AG04450 (cell line): ENCODE results near the gene QRICH1. TPM values are rescaled to one million over a fixed set of nuclear protein-coding genes. Genes with fewer than 3 reads are reported as not detected.
"Not testable (repeated sequence)": the region's sequence is repeated elsewhere in the genome, so short reads cannot be mapped to it uniquely, and the experiment has no call there.

Experiments used
- CTCF ChIA-PET: fragments of 300-600, 350-600 bp; formaldehyde crosslinking; extraction: SDS; loops from one replicate; lab custom pipeline; 2022; ENCODE audit warnings: antibody characterized with exemption, inconsistent platforms; lab: Charles Lee
- POLR2A ChIA-PET: fragments of 350-600 bp; formaldehyde crosslinking; extraction: SDS; loops from one replicate; lab custom pipeline; 2021; ENCODE audit warnings: antibody characterized with exemption, inconsistent platforms; lab: Yijun Ruan, JAX
- DNase-seq: peaks from one replicate; pipeline ENCODE4 v3.0.0-alpha.2; 2011; ENCODE audit warnings: low read depth, low spot score
- H3K27ac ChIP-seq: one replicate; pipeline ENCODE4 v1.5.1; 2012; ENCODE audit warnings: low read depth, low read length, control low read depth
- H3K27me3 ChIP-seq: one replicate; pipeline ENCODE4 v1.6.0; 2012; ENCODE audit warnings: low read length; ENCODE audit not compliant: control insufficient read depth, insufficient read depth
- H3K4me3 ChIP-seq: 2 replicates; pipeline ENCODE4 v1.5.1; 2011; ENCODE audit warnings: mild to moderate bottlenecking, low read depth, low read length, control low read depth
- H3K9me3 ChIP-seq: 2 replicates; pipeline ENCODE4 v1.5.1; 2012; ENCODE audit warnings: low read length; ENCODE audit not compliant: control insufficient read depth, insufficient read depth
- polyA plus RNA-seq: library from polyadenylated mRNA; depleted of rRNA; stranded (reverse); fragments of >200 nt; gene quantifications from 2 replicates; pipeline ENCODE4 v1.2.3, GENCODE V29; 2011
- TF ChIP-seq, protein P1 (sequence below): IDR thresholded peaks from 2 replicates; pipeline ENCODE4 v1.5.1; 2011; ENCODE audit warnings: low read depth, low read length, control low read depth, inconsistent platforms

Gene QRICH1
- polyA plus RNA-seq, 1 experiment, result 69.7 TPM

- POLR2A ChIA-PET, result interaction anchor here (0.8 to 2.7 kb wide), 2 partner anchors 7 to 26 kb away, joined by 3 to 13 read pairs; partner anchors contain the start of gene NDUFAF3
Observed at GRCh38 chr3:49013738-49014660, 79.9 kb downstream of the QRICH1 start.

DNA sequence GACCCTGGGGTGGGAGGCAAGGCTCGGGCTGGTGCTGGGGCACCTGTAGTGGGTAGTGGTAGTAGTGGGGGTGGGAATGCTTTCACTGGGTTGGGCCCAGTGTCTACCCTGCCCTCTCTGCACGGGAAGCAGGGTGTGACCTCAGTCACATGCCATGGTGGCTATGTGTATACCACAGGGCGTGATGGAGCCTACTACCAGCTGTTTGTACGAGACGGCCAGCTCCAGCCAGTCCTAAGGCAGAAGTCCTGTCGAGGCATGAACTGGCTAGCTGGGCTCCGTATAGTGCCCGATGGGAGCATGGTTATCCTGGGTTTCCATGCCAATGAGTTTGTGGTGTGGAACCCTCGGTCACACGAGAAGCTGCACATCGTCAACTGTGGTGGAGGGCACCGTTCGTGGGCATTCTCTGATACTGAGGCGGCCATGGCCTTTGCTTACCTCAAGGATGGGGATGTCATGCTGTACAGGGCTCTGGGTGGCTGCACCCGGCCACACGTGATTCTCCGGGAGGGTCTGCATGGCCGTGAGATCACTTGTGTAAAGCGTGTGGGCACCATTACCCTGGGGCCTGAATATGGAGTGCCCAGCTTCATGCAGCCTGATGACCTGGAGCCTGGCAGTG lies 80.6 kb downstream of the QRICH1 start:
- no peak overlapping the region for H3K27ac ChIP-seq
- ChIA-PET POLR2A (interaction anchor here (1.6 to 2.7 kb wide), 2 partner anchors 8 to 16 kb away, joined by 4 to 13 read pairs; partner anchors contain the start of genes IMPDH2 and NDUFAF3), CTCF (interaction anchor here (1.2 to 2.2 kb wide), 3 partner anchors 9 to 26 kb away, joined by 3 to 19 read pairs (median 6); partner anchors contain the start of gene NDUFAF3)
- H3K9me3 ChIP-seq, result no peaks in the 10 kb centered on the region
- TF ChIP-seq, protein P1, sequence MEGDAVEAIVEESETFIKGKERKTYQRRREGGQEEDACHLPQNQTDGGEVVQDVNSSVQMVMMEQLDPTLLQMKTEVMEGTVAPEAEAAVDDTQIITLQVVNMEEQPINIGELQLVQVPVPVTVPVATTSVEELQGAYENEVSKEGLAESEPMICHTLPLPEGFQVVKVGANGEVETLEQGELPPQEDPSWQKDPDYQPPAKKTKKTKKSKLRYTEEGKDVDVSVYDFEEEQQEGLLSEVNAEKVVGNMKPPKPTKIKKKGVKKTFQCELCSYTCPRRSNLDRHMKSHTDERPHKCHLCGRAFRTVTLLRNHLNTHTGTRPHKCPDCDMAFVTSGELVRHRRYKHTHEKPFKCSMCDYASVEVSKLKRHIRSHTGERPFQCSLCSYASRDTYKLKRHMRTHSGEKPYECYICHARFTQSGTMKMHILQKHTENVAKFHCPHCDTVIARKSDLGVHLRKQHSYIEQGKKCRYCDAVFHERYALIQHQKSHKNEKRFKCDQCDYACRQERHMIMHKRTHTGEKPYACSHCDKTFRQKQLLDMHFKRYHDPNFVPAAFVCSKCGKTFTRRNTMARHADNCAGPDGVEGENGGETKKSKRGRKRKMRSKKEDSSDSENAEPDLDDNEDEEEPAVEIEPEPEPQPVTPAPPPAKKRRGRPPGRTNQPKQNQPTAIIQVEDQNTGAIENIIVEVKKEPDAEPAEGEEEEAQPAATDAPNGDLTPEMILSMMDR, result no peak
- DNase-seq, result no peak
- no peak overlapping the region for H3K4me3 ChIP-seq
- no peaks in the 10 kb centered on the region for H3K27me3 ChIP-seq

More at GRCh38 chr3:49013738-49014660, 79.9 kb downstream of the QRICH1 start:
- H3K27me3 ChIP-seq, result no peaks in the 10 kb centered on the region
- H3K9me3 ChIP-seq, result no peaks in the 10 kb centered on the region; the same call in 1 of the 2 replicates
- CTCF ChIA-PET, result interaction anchor here (0.8 to 2.2 kb wide), 5 partner anchors 8 to 345 kb away, joined by 3 to 19 read pairs (median 3); partner anchors contain the start of genes NDUFAF3 and P4HTM
- no peak overlapping the region for H3K4me3 ChIP-seq
- no peak overlapping the region for H3K27ac ChIP-seq
- DNase-seq, result no peak
- TF ChIP-seq, protein P1, result peak; percentile 67

GRCh38 chr3:49012441-49013017 lies 81.3 kb downstream of the QRICH1 start:
- Histone ChIP-seq H3K9me3 (peaks cover under 1% of the 10 kb centered on the region; the same call in 1 of the 2 replicates), H3K27ac (no peak overlapping the region), H3K4me3 (no peak overlapping the region), H3K27me3 (no peaks in the 10 kb centered on the region)
- POLR2A ChIA-PET, result interaction anchor here (0.6 to 2.7 kb wide), 3 partner anchors 9 to 19 kb away, joined by 4 to 13 read pairs (median 6); partner anchors contain the start of genes IMPDH2 and NDUFAF3
- TF ChIP-seq, protein P1, result no peak
- CTCF ChIA-PET, result interaction anchor here (1.2 to 2.2 kb wide), 3 partner anchors 10 to 25 kb away, joined by 3 to 19 read pairs (median 6); partner anchors contain the start of gene NDUFAF3
- DNase-seq, result no peak

DNA sequence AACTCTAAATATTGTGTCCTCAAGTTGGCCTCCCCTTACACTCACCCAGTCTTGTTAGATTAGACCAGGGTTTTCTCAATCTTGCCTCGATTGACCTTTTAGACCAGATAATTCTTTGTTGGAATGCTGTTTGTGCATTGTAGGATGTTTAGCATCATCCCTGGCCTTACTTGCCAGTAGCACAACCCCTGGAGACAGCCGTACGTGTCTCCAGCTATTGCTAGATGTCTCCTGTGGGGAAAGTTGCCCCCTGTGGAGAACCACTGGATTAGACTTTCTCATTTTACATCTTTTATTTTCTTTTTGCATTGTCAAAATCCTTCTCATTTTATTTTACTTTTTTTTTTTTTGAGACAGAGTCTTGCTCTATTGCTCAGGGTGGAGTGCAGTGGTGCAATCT lies 84.5 kb downstream of the QRICH1 start:
- Histone ChIP-seq H3K9me3 (peaks cover 4% of the 10 kb centered on the region; the same call in 1 of the 2 replicates), H3K27me3 (no peaks in the 10 kb centered on the region), H3K27ac (no peak overlapping the region), H3K4me3 (no peak overlapping the region)
- TF ChIP-seq, protein P1, result no peak
- CTCF ChIA-PET, result interaction anchor here (1.2 to 2.0 kb wide), 3 partner anchors 8 to 84 kb away, joined by 4 to 7 read pairs (median 6); partner anchors contain the start of gene QRICH1
- DNase-seq, result no peak
- POLR2A ChIA-PET, result interaction anchor here (1.3 to 1.8 kb wide), 5 partner anchors 8 to 20 kb away, joined by 3 to 7 read pairs (median 6); partner anchors contain the start of genes DALRD3, IMPDH2 and NDUFAF3

- H3K4me3 ChIP-seq, result peak overlapping the region; percentile 93
- not testable (repeated sequence) for DNase-seq, H3K27ac ChIP-seq, H3K27me3 ChIP-seq, H3K9me3 ChIP-seq
- ChIA-PET CTCF (interaction anchor here (1.2 to 2.8 kb wide), 5 partner anchors 9 to 269 kb away, joined by 4 to 24 read pairs (median 6); partner anchors contain the start of genes NDUFAF3 and QRICH1), POLR2A (interaction anchor here (1.4 to 3.3 kb wide), 5 partner anchors 9 to 85 kb away, joined by 3 to 74 read pairs (median 6); partner anchors contain the start of genes DALRD3, IMPDH2, NDUFAF3 and QRICH1)
Observed at GRCh38 chr3:49008627-49009026, 85.2 kb downstream of the QRICH1 start.
